ENCODE data around the gene GREB1. TPM values are rescaled to one million over a fixed set of nuclear protein-coding genes. Genes with fewer than 3 reads are reported as not detected.

GREB1 gene
- total RNA-seq (2012; rRNA removed), result 0.44 and 1.5 TPM in 2 replicates

- Histone ChIP-seq H3K9me3 (replicated peaks; ENCODE audit: low read length) (no peaks in the 10 kb centered on the region), H3K36me3 (ENCODE audit: insufficient read depth, low read length) (no peaks in the 10 kb centered on the region), H3K27me3 (ENCODE audit: control insufficient read depth, insufficient read depth, low read length) (peaks cover 80% of the 10 kb centered on the region), H3K4me2 (ENCODE audit: low read length) (no peak within 1 kb of the TSS), H3K4me1 (ENCODE audit: control insufficient read depth, insufficient read depth, low read length) (peaks cover 4% of the 10 kb centered on the region), H3K9ac (ENCODE audit: low read depth, low read length) (no peak within 1 kb of the TSS), H3K4me3 (ENCODE audit: low read length) (no peak within 1 kb of the TSS)
Measured at GRCh38 chr2:11533278-11534070, at the start of gene GREB1. Gene GREB1 (plus strand): TSS chr2:11534045. CDS start chr2:11556615, 22,570 bp downstream.

- Histone ChIP-seq H3K4me3 (ENCODE audit: low read length) (no peak overlapping the region), H3K27me3 (ENCODE audit: control insufficient read depth, insufficient read depth, low read length) (peaks cover 64% of the 10 kb centered on the region), H3K4me2 (ENCODE audit: low read length) (no peak overlapping the region), H3K4me1 (ENCODE audit: control insufficient read depth, insufficient read depth, low read length) (no peaks in the 10 kb centered on the region), H3K9me3 (replicated peaks; ENCODE audit: low read length) (no peaks in the 10 kb centered on the region), H3K36me3 (ENCODE audit: insufficient read depth, low read length) (no peaks in the 10 kb centered on the region), H3K9ac (ENCODE audit: low read depth, low read length) (no peak overlapping the region)
Measured at GRCh38 chr2:11488809-11489208, 45.0 kb upstream of the GREB1 start.

- Histone ChIP-seq H3K36me3 (ENCODE audit: insufficient read depth, low read length) (no peaks in the 10 kb centered on the region), H3K4me3 (ENCODE audit: low read length) (no peak overlapping the region), H3K27me3 (ENCODE audit: control insufficient read depth, insufficient read depth, low read length) (peaks cover 63% of the 10 kb centered on the region), H3K4me1 (ENCODE audit: control insufficient read depth, insufficient read depth, low read length) (no peaks in the 10 kb centered on the region), H3K9ac (ENCODE audit: low read depth, low read length) (no peak overlapping the region), H3K4me2 (ENCODE audit: low read length) (no peak overlapping the region), H3K9me3 (replicated peaks; ENCODE audit: low read length) (no peaks in the 10 kb centered on the region)
Measured at GRCh38 chr2:11490194-11490593, 43.7 kb upstream of the GREB1 start.

GRCh38 chr2:11491348-11491933 lies 42.4 kb upstream of the GREB1 start:
- Histone ChIP-seq H3K9me3 (replicated peaks; ENCODE audit: low read length) (no peaks in the 10 kb centered on the region), H3K27me3 (ENCODE audit: control insufficient read depth, insufficient read depth, low read length) (peaks cover 56% of the 10 kb centered on the region), H3K4me2 (ENCODE audit: low read length) (no peak overlapping the region), H3K4me3 (ENCODE audit: low read length) (no peak overlapping the region), H3K9ac (ENCODE audit: low read depth, low read length) (no peak overlapping the region), H3K36me3 (ENCODE audit: insufficient read depth, low read length) (no peaks in the 10 kb centered on the region), H3K4me1 (ENCODE audit: control insufficient read depth, insufficient read depth, low read length) (no peaks in the 10 kb centered on the region)

- H3K4me3 ChIP-seq (ENCODE audit: low read length), result no peak overlapping the region
- H3K9me3 ChIP-seq (replicated peaks; ENCODE audit: low read length), result no peaks in the 10 kb centered on the region
- H3K36me3 ChIP-seq (ENCODE audit: insufficient read depth, low read length), result no peaks in the 10 kb centered on the region
- H3K9ac ChIP-seq (ENCODE audit: low read depth, low read length), result no peak overlapping the region
- peaks cover 58% of the 10 kb centered on the region for H3K27me3 ChIP-seq (ENCODE audit: control insufficient read depth, insufficient read depth, low read length)
- H3K4me1 ChIP-seq (ENCODE audit: control insufficient read depth, insufficient read depth, low read length), result no peaks in the 10 kb centered on the region
- no peak overlapping the region for H3K4me2 ChIP-seq (ENCODE audit: low read length)
Measured at GRCh38 chr2:11492244-11492643, 41.6 kb upstream of the GREB1 start.

GRCh38 chr2:11492720-11493119 lies 41.1 kb upstream of the GREB1 start:
- Histone ChIP-seq H3K4me1 (ENCODE audit: control insufficient read depth, insufficient read depth, low read length) (no peaks in the 10 kb centered on the region), H3K9me3 (replicated peaks; ENCODE audit: low read length) (no peaks in the 10 kb centered on the region), H3K27me3 (ENCODE audit: control insufficient read depth, insufficient read depth, low read length) (peaks cover 53% of the 10 kb centered on the region), H3K4me3 (ENCODE audit: low read length) (no peak overlapping the region), H3K9ac (ENCODE audit: low read depth, low read length) (no peak overlapping the region), H3K36me3 (ENCODE audit: insufficient read depth, low read length) (no peaks in the 10 kb centered on the region), H3K4me2 (ENCODE audit: low read length) (no peak overlapping the region)

- H3K27me3 ChIP-seq (ENCODE audit: control insufficient read depth, insufficient read depth, low read length), result peaks cover 52% of the 10 kb centered on the region
Measured at GRCh38 chr2:11493282-11493681, 40.6 kb upstream of the GREB1 start.

GRCh38 chr2:11494310-11494709 lies 39.5 kb upstream of the GREB1 start:
- Histone ChIP-seq H3K9ac (ENCODE audit: low read depth, low read length) (no peak overlapping the region), H3K27me3 (ENCODE audit: control insufficient read depth, insufficient read depth, low read length) (peaks cover 56% of the 10 kb centered on the region), H3K4me3 (ENCODE audit: low read length) (no peak overlapping the region), H3K4me2 (ENCODE audit: low read length) (no peak overlapping the region), H3K36me3 (ENCODE audit: insufficient read depth, low read length) (no peaks in the 10 kb centered on the region), H3K4me1 (ENCODE audit: control insufficient read depth, insufficient read depth, low read length) (peaks cover 10% of the 10 kb centered on the region), H3K9me3 (replicated peaks; ENCODE audit: low read length) (no peaks in the 10 kb centered on the region)

More at GRCh38 chr2:11493282-11493681, 40.6 kb upstream of the GREB1 start:
- no peaks in the 10 kb centered on the region for H3K36me3 ChIP-seq (ENCODE audit: insufficient read depth, low read length)
- H3K9ac ChIP-seq (ENCODE audit: low read depth, low read length), result no peak overlapping the region
- peaks cover under 1% of the 10 kb centered on the region for H3K4me1 ChIP-seq (ENCODE audit: control insufficient read depth, insufficient read depth, low read length)
- H3K4me2 ChIP-seq (ENCODE audit: low read length), result no peak overlapping the region
- no peaks in the 10 kb centered on the region for H3K9me3 ChIP-seq (replicated peaks; ENCODE audit: low read length)
- H3K4me3 ChIP-seq (ENCODE audit: low read length), result no peak overlapping the region

GRCh38 chr2:11495844-11496681 lies 37.8 kb upstream of the GREB1 start:
- H3K36me3 ChIP-seq (ENCODE audit: insufficient read depth, low read length), result no peaks in the 10 kb centered on the region
- peaks cover 10% of the 10 kb centered on the region for H3K4me1 ChIP-seq (ENCODE audit: control insufficient read depth, insufficient read depth, low read length)
- H3K9ac ChIP-seq (ENCODE audit: low read depth, low read length), result no peak overlapping the region
- H3K4me2 ChIP-seq (ENCODE audit: low read length), result no peak overlapping the region
- H3K27me3 ChIP-seq (ENCODE audit: control insufficient read depth, insufficient read depth, low read length), result peaks cover 66% of the 10 kb centered on the region
- no peak overlapping the region for H3K4me3 ChIP-seq (ENCODE audit: low read length)
- H3K9me3 ChIP-seq (replicated peaks; ENCODE audit: low read length), result no peaks in the 10 kb centered on the region

- Histone ChIP-seq H3K36me3 (ENCODE audit: insufficient read depth, low read length) (no peaks in the 10 kb centered on the region), H3K27me3 (ENCODE audit: control insufficient read depth, insufficient read depth, low read length) (peaks cover 46% of the 10 kb centered on the region), H3K4me2 (ENCODE audit: low read length) (no peak overlapping the region), H3K4me1 (ENCODE audit: control insufficient read depth, insufficient read depth, low read length) (peaks cover 10% of the 10 kb centered on the region), H3K9ac (ENCODE audit: low read depth, low read length) (no peak overlapping the region), H3K9me3 (replicated peaks; ENCODE audit: low read length) (peaks cover 6% of the 10 kb centered on the region), H3K4me3 (ENCODE audit: low read length) (no peak overlapping the region)
Measured at GRCh38 chr2:11498543-11499034, 35.3 kb upstream of the GREB1 start.

GRCh38 chr2:11499081-11499743 lies 34.6 kb upstream of the GREB1 start:
- Histone ChIP-seq H3K4me1 (ENCODE audit: control insufficient read depth, insufficient read depth, low read length) (peaks cover 10% of the 10 kb centered on the region), H3K9me3 (replicated peaks; ENCODE audit: low read length) (peaks cover 6% of the 10 kb centered on the region)

More at GRCh38 chr2:11499081-11499743, 34.6 kb upstream of the GREB1 start:
- H3K4me2 ChIP-seq (ENCODE audit: low read length), result no peak overlapping the region
- H3K4me3 ChIP-seq (ENCODE audit: low read length), result no peak overlapping the region
- no peaks in the 10 kb centered on the region for H3K36me3 ChIP-seq (ENCODE audit: insufficient read depth, low read length)
- H3K9ac ChIP-seq (ENCODE audit: low read depth, low read length), result no peak overlapping the region
- H3K27me3 ChIP-seq (ENCODE audit: control insufficient read depth, insufficient read depth, low read length), result peaks cover 40% of the 10 kb centered on the region

Data from skeletal muscle satellite cell (primary cell).